HL-60 (cell line): Measurements from ENCODE around the gene DEF6.

Experiments used
- CTCF ChIP-seq: IDR thresholded peaks from one replicate; pipeline ENCODE4 v1.5.1; 2011; ENCODE audit warnings: low read length, control low read depth, inconsistent platforms; ENCODE audit not compliant: insufficient read depth
- GABPA ChIP-seq: IDR thresholded peaks from 2 replicates; pipeline ENCODE4 v1.6.1; 2012; ENCODE audit warnings: low read depth
- POLR2AphosphoS5 ChIP-seq: IDR thresholded peaks from 2 replicates; pipeline ENCODE4 v1.6.1; 2012; ENCODE audit warnings: low read depth
- REST ChIP-seq: IDR thresholded peaks from 2 replicates; pipeline ENCODE4 v1.6.1; 2012; ENCODE audit warnings: low read depth; ENCODE audit not compliant: insufficient replicate concordance

GRCh38 chr6:35312807-35313206 is 15.2 kb downstream of the DEF6 start:
- TF ChIP-seq CTCF = no peak
- no peak for TF ChIP-seq REST
- no peak for TF ChIP-seq POLR2AphosphoS5
- TF ChIP-seq GABPA = no peak
